Ishikawa (cell line): ENCODE data around the gene CD9.

Experiments used
- MAX ChIP-seq: IDR thresholded peaks from 2 replicates; pipeline ENCODE4 v1.6.1; 2012
- TCF12 ChIP-seq: IDR thresholded peaks from 2 replicates; pipeline ENCODE4 v1.6.1; 2012; ENCODE audit warnings: low read depth
- TEAD4 ChIP-seq: IDR thresholded peaks from 2 replicates; pipeline ENCODE4 v1.6.1; 2012

- TF ChIP-seq TEAD4: no peak
- no peak for TF ChIP-seq TCF12
- TF ChIP-seq MAX: peak; percentile 7; the same call in 1 of the 2 replicates
Measured at GRCh38 chr12:6228535-6229223, 28.5 kb downstream of the CD9 start.
